ENCODE data around the gene ATP2A3. TPM values are rescaled to one million over a fixed set of nuclear protein-coding genes. Genes with fewer than 3 reads are reported as not detected.
A peak's percentile ranks its signal among the peaks of the same experiment; 100 is the strongest.

Gene ATP2A3
- total and polyA plus RNA-seq, 12 donors: 1.3 to 29.1 (median 15.9) TPM

DNA sequence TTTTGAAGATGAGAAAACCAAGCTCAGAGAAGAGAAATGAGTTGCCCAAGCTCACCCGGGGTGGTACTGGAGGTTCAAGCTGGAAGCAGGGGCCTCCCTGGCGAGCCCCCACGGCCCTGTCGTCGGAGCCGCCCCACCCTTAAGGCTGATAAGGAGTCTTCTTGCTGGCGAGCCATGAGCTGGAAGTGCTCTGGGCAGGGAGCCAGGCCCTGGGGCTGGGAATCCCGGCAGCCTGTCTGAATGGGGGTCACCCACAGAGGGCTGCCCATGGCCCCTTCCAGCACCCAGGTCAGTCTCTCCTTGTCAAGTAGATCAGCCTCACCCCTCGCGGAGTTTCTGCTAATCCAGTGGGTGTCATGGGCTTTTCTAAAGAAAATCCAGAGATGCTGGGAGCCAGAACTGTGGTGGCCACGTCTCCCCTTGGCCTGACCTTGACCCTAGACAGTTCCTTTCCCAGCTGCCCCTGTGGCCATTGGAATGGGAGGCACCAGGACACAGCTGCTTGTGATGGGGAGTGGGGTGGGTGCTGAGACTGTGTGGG, 46.8 kb downstream of the ATP2A3 start:
- intact Hi-C loops (cut with DNase I): loop anchor here in 1 of 2 donors (5.0 kb wide), 1 partner anchor 85 kb away; no protein-coding TSS in a partner anchor
- peak; percentile 58 to 80 (median 78) for DNase-seq
- Histone ChIP-seq H3K9me3 (replicated peaks in 1 of 3) (no peaks in the 10 kb centered on the region), H3K27me3 (no peaks in the 10 kb centered on the region), H3K4me1 (replicated peaks in 1 of 2) (peaks cover 14 to 22% of the 10 kb centered on the region in 2 donors), H3K36me3 (replicated peaks in 1 of 2) (no peaks in the 10 kb centered on the region), H3K4me3 (no peak overlapping the region), H3K27ac (peak overlapping the region in 2 of 5 donors; percentile 26 to 51)
- WGBS, 4 donors: 10 to 15% (median 13%) methylated on average over 4 to 11 of the region's 11 CpGs; no CpG with 5 or more reads in 1 of the 4 donors
- TF ChIP-seq POLR2A (IDR thresholded peaks at IDR 0.05): no peak
- TF ChIP-seq, protein P1, sequence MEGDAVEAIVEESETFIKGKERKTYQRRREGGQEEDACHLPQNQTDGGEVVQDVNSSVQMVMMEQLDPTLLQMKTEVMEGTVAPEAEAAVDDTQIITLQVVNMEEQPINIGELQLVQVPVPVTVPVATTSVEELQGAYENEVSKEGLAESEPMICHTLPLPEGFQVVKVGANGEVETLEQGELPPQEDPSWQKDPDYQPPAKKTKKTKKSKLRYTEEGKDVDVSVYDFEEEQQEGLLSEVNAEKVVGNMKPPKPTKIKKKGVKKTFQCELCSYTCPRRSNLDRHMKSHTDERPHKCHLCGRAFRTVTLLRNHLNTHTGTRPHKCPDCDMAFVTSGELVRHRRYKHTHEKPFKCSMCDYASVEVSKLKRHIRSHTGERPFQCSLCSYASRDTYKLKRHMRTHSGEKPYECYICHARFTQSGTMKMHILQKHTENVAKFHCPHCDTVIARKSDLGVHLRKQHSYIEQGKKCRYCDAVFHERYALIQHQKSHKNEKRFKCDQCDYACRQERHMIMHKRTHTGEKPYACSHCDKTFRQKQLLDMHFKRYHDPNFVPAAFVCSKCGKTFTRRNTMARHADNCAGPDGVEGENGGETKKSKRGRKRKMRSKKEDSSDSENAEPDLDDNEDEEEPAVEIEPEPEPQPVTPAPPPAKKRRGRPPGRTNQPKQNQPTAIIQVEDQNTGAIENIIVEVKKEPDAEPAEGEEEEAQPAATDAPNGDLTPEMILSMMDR (IDR thresholded peaks at IDR 0.05): no peak

DNA sequence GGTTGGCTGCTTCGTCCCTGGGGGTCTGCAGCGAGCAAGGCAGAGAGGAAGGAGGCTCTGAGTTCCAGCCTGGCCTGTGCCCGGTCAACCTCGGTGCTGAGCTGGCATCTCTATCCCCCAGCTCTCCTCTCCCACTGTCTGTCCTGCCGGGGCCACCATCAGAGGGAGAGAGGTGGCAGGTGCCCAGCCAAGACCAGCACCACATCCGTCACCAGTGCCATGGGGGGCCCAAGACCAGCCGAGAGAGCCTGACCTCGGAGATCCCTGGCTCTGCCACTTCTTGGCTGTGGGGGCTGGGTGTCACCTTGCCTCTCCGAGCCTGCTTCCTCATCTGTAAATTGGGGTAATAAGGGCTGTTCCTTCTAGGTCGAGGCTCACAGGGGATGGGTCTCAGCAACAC, 47.4 kb downstream of the ATP2A3 start:
- H3K27ac ChIP-seq: peak overlapping the region in 2 of 5 donors; percentile 26 to 51
- intact Hi-C loops (cut with DNase I): loop anchor here in 1 of 2 donors (5.0 kb wide), 1 partner anchor 85 kb away; no protein-coding TSS in a partner anchor

DNA sequence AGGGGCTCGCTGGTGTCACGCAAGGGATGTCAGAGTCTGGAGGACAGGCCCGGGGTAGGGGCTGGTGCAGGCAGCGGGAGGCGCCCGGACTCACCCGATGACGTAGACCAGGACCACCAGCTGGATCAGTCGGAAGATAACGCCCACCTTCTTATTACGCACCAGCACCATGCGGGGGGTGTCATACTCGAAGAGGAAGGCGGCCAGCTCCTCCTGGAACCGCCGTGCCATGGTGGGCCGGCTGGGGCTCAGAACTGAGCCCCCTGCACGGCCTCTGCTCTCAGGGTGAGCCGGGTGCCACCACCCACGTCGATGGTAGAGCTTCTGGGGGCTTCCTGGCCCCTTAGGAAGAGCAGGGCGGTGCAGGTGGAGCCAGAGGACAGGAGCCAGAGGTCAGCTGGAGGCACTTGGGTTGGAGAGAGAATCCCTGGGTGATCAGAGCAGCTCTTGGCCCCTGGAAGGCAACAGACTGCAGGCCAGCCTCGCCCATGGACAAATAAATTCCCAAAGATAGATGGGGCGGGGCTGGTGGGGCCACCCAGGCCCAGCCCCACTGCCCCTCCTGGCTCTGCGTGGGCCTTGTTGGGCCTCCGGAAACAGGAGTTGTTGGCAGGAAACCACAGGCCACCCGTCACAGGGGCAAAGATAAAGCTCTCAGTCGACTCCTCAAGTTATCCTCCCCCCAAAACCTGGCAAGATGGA, 48.1 kb downstream of the ATP2A3 start, which contains the start of gene P2RX1:
P2RX1 (minus strand) TSS at position 471 of the 702 bp plus-strand sequence; CDS start at position 231, 240 bp downstream.
- DNase-seq: peak in 2 of 7 donors; percentile 38 to 51
- peak within 1 kb of the TSS in 2 of 5 donors; percentile 26 to 51 for H3K27ac ChIP-seq
- no peak within 1 kb of the TSS for H3K4me3 ChIP-seq

More for the DNA sequence above, 47.4 kb downstream of the ATP2A3 start:
- Histone ChIP-seq H3K9me3 (replicated peaks in 1 of 3) (no peaks in the 10 kb centered on the region), H3K27me3 (no peaks in the 10 kb centered on the region), H3K36me3 (replicated peaks in 1 of 2) (no peaks in the 10 kb centered on the region), H3K4me1 (replicated peaks in 1 of 2) (peaks cover 14 to 22% of the 10 kb centered on the region in 2 donors), H3K4me3 (no peak overlapping the region)
- WGBS, 4 donors: 69 to 100% (median 81%) methylated on average over 4 to 10 of the region's 10 CpGs
- no peak for DNase-seq
- no peak for TF ChIP-seq POLR2A (IDR thresholded peaks at IDR 0.05)
- TF ChIP-seq, protein P1 (IDR thresholded peaks at IDR 0.05): no peak

More for the DNA sequence above, 48.1 kb downstream of the ATP2A3 start, which contains the start of gene P2RX1:
- TF ChIP-seq, protein P1 (IDR thresholded peaks at IDR 0.05): no peak
- TF ChIP-seq POLR2A (IDR thresholded peaks at IDR 0.05): no peak
- no peaks in the 10 kb centered on the region for H3K9me3 ChIP-seq (replicated peaks in 1 of 3)
- no peaks in the 10 kb centered on the region for H3K27me3 ChIP-seq
- H3K4me1 ChIP-seq (replicated peaks in 1 of 2): peaks cover 14 to 22% of the 10 kb centered on the region in 2 donors
- H3K36me3 ChIP-seq (replicated peaks in 1 of 2): no peaks in the 10 kb centered on the region
- 71 to 83% (median 74%) methylated on average over 21 to 28 of the region's 28 CpGs for WGBS, 4 donors
- intact Hi-C loops (cut with DNase I): loop anchor here in 1 of 2 donors (5.0 kb wide), 1 partner anchor 86 kb away; no protein-coding TSS in a partner anchor

Measured in adrenal gland (tissue), 12 donors.